GM12878 (cell line): ENCODE data around the gene CYSRT1.

Experiments used
- CHD1 ChIP-seq: IDR thresholded peaks from 2 replicates; pipeline ENCODE4 v1.6.1; 2012; ENCODE audit warnings: low read depth, low read length, improper control_type of control experiment
- CREM ChIP-seq: IDR thresholded peaks from 2 replicates; pipeline ENCODE4 v1.6.1; 2014; ENCODE audit warnings: antibody characterized with exemption, low read depth
- ETV6 ChIP-seq, 2 experiments: fragments of 450-650 bp in 1 of 2; IDR thresholded peaks in 1 of 2; conservative IDR thresholded peaks in 1 of 2; 2 replicates each; pipeline ENCODE4 v1.6.1; 2014; ENCODE audit warnings: antibody characterized with exemption in 1 of 2, borderline replicate concordance in 1 of 2, low read depth in 1 of 2, mild to moderate bottlenecking in 1 of 2, moderate library complexity in 1 of 2
- POLR2A ChIP-seq: IDR thresholded peaks from 2 replicates; pipeline ENCODE4 v1.6.1; 2011; ENCODE audit warnings: low read depth, mild to moderate bottlenecking, low read length
- RB1 ChIP-seq: fragments of 450-650 bp; formaldehyde crosslinking; IDR thresholded peaks from 2 replicates; pipeline ENCODE4 v1.6.1; 2017; ENCODE audit warnings: mild to moderate bottlenecking, borderline replicate concordance
- TF ChIP-seq, protein P1 (sequence below), 3 experiments: IDR thresholded peaks in 2 of 3; conservative IDR thresholded peaks in 1 of 3; 2 replicates each; pipeline ENCODE4 v1.5.1; 2011; ENCODE audit warnings: low read depth in 3 of 3, low read length in 3 of 3, mild to moderate bottlenecking in 3 of 3, control low read depth in 2 of 3, moderate library complexity in 2 of 3, inconsistent platforms in 1 of 3, mixed read lengths in 1 of 3; ENCODE audit not compliant: control insufficient read depth in 2 of 3, insufficient read depth in 1 of 3; ENCODE audit errors: extremely low read depth in 1 of 3
- TF ChIP-seq, protein P2 (sequence below): fragments of 450-650 bp; IDR thresholded peaks from 2 replicates; pipeline ENCODE4 v1.6.1; 2016; ENCODE audit warnings: mild to moderate bottlenecking
- TF ChIP-seq, protein P3 (sequence below): fragments of 450-650 bp; IDR thresholded peaks from 2 replicates; pipeline ENCODE4 v1.6.1; 2017; ENCODE audit warnings: mild to moderate bottlenecking

DNA sequence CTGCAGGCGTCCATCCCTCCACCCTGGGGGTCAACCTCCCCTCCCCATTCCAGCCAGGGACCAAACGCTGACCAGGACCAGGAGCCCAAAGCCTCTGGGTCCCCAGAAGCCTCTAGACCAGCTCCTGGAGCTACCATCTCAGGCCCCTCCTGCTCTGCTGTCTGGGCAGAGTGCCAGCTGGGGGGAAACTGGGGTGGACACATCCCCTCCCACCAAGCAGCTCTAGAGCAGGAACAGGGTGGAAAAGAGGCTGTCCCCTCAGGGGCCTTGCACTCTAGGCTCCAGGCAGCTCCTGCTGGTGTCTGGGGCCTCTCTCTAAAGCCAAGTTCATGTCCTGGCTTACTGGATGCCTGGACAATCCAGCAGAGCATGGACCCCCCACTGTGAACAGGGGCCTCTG is 32.1 kb upstream of the CYSRT1 start:
- TF ChIP-seq CHD1: no peak
- TF ChIP-seq POLR2A: no peak; the same call in 1 of the 2 replicates
- TF ChIP-seq, protein P1, sequence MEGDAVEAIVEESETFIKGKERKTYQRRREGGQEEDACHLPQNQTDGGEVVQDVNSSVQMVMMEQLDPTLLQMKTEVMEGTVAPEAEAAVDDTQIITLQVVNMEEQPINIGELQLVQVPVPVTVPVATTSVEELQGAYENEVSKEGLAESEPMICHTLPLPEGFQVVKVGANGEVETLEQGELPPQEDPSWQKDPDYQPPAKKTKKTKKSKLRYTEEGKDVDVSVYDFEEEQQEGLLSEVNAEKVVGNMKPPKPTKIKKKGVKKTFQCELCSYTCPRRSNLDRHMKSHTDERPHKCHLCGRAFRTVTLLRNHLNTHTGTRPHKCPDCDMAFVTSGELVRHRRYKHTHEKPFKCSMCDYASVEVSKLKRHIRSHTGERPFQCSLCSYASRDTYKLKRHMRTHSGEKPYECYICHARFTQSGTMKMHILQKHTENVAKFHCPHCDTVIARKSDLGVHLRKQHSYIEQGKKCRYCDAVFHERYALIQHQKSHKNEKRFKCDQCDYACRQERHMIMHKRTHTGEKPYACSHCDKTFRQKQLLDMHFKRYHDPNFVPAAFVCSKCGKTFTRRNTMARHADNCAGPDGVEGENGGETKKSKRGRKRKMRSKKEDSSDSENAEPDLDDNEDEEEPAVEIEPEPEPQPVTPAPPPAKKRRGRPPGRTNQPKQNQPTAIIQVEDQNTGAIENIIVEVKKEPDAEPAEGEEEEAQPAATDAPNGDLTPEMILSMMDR (IDR thresholded peaks at IDR 0.05 in 2 of 3, conservative IDR thresholded peaks at IDR 0.05 in 1 of 3; ENCODE audit: control insufficient read depth in 2 of 3, extremely low read depth in 1 of 3, insufficient read depth in 1 of 3, low read depth in 3 of 3, low read length in 3 of 3): no peak
- no peak for TF ChIP-seq CREM
- TF ChIP-seq, protein P2, sequence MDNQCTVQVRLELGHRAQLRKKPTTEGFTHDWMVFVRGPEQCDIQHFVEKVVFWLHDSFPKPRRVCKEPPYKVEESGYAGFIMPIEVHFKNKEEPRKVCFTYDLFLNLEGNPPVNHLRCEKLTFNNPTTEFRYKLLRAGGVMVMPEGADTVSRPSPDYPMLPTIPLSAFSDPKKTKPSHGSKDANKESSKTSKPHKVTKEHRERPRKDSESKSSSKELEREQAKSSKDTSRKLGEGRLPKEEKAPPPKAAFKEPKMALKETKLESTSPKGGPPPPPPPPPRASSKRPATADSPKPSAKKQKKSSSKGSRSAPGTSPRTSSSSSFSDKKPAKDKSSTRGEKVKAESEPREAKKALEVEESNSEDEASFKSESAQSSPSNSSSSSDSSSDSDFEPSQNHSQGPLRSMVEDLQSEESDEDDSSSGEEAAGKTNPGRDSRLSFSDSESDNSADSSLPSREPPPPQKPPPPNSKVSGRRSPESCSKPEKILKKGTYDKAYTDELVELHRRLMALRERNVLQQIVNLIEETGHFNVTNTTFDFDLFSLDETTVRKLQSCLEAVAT: no peak
- no peak for TF ChIP-seq ETV6 (conservative IDR thresholded peaks at IDR 0.05 in 1 of 2, IDR thresholded peaks at IDR 0.05 in 1 of 2; ENCODE audit: borderline replicate concordance in 1 of 2, low read depth in 1 of 2)
- TF ChIP-seq, protein P3, sequence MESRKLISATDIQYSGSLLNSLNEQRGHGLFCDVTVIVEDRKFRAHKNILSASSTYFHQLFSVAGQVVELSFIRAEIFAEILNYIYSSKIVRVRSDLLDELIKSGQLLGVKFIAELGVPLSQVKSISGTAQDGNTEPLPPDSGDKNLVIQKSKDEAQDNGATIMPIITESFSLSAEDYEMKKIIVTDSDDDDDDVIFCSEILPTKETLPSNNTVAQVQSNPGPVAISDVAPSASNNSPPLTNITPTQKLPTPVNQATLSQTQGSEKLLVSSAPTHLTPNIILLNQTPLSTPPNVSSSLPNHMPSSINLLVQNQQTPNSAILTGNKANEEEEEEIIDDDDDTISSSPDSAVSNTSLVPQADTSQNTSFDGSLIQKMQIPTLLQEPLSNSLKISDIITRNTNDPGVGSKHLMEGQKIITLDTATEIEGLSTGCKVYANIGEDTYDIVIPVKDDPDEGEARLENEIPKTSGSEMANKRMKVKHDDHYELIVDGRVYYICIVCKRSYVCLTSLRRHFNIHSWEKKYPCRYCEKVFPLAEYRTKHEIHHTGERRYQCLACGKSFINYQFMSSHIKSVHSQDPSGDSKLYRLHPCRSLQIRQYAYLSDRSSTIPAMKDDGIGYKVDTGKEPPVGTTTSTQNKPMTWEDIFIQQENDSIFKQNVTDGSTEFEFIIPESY: no peak
- TF ChIP-seq RB1: no peak
